Measurements from ENCODE around the gene ENO4. TPM values are rescaled to one million over a fixed set of nuclear protein-coding genes. Genes with fewer than 3 reads are reported as not detected.

Gene ENO4
- total RNA-seq = not detected

GRCh38 chr10:116849248-116850057 lies at the start of gene ENO4:
Gene ENO4 (plus strand): TSS chr10:116849499. CDS start chr10:116849567, 68 bp downstream.
- DNase-seq (ENCODE audit: low spot score in 2 of 2) = peak in 1 of 2 donors; percentile 67
- H3K9me3 ChIP-seq = no peaks in the 10 kb centered on the region
- H3K4me3 ChIP-seq = peak within 1 kb of the TSS; percentile 62 to 72
- no peak for TF ChIP-seq CTCF (IDR thresholded peaks at IDR 0.05)
- H3K27ac ChIP-seq = no peak within 1 kb of the TSS
- H3K27me3 ChIP-seq = no peaks in the 10 kb centered on the region
- intact Hi-C loops (cut with DNase I) = no loop called here
- no peaks in the 10 kb centered on the region for H3K36me3 ChIP-seq
- no peaks in the 10 kb centered on the region for H3K4me1 ChIP-seq

GRCh38 chr10:116800286-116800929 lies 48.9 kb upstream of the ENO4 start:
- no peaks in the 10 kb centered on the region for H3K4me1 ChIP-seq
- no peaks in the 10 kb centered on the region for H3K36me3 ChIP-seq
- DNase-seq (ENCODE audit: low spot score in 2 of 2) = peak in 1 of 2 donors; percentile 37
- no peaks in the 10 kb centered on the region for H3K9me3 ChIP-seq
- intact Hi-C loops (cut with DNase I) = no loop called here
- H3K4me3 ChIP-seq = no peak overlapping the region
- no peak overlapping the region for H3K27ac ChIP-seq
- TF ChIP-seq CTCF (IDR thresholded peaks at IDR 0.05) = no peak
- H3K27me3 ChIP-seq = no peaks in the 10 kb centered on the region

- intact Hi-C loops (cut with DNase I) = no loop called here
- H3K36me3 ChIP-seq = no peaks in the 10 kb centered on the region
- no peak overlapping the region for H3K27ac ChIP-seq
- DNase-seq (ENCODE audit: low spot score in 2 of 2) = no peak
- H3K4me3 ChIP-seq = no peak overlapping the region
- TF ChIP-seq CTCF (IDR thresholded peaks at IDR 0.05) = no peak
- no peaks in the 10 kb centered on the region for H3K9me3 ChIP-seq
- no peaks in the 10 kb centered on the region for H3K4me1 ChIP-seq
- H3K27me3 ChIP-seq = no peaks in the 10 kb centered on the region
These were observed 47.6 kb upstream of the ENO4 start for GRCh38 chr10:116801658-116802057.

- no peak overlapping the region for H3K27ac ChIP-seq
- no peaks in the 10 kb centered on the region for H3K27me3 ChIP-seq
- no peaks in the 10 kb centered on the region for H3K36me3 ChIP-seq
- H3K4me3 ChIP-seq = no peak overlapping the region
- no peak for DNase-seq (ENCODE audit: low spot score in 2 of 2)
- intact Hi-C loops (cut with DNase I) = no loop called here
- no peaks in the 10 kb centered on the region for H3K4me1 ChIP-seq
- no peak for TF ChIP-seq CTCF (IDR thresholded peaks at IDR 0.05)
- H3K9me3 ChIP-seq = no peaks in the 10 kb centered on the region
These were observed 46.8 kb upstream of the ENO4 start for GRCh38 chr10:116802474-116802873.

GRCh38 chr10:116802876-116803275 lies 46.4 kb upstream of the ENO4 start:
- H3K27ac ChIP-seq = no peak overlapping the region

More at GRCh38 chr10:116802876-116803275, 46.4 kb upstream of the ENO4 start:
- intact Hi-C loops (cut with DNase I) = no loop called here
- no peak for DNase-seq (ENCODE audit: low spot score in 2 of 2)
- no peak for TF ChIP-seq CTCF (IDR thresholded peaks at IDR 0.05)
- Histone ChIP-seq H3K36me3 (no peaks in the 10 kb centered on the region), H3K9me3 (no peaks in the 10 kb centered on the region), H3K4me3 (no peak overlapping the region), H3K27me3 (no peaks in the 10 kb centered on the region), H3K4me1 (no peaks in the 10 kb centered on the region)
